NOMO-1 treated with DMSO at 0.1 percent for 48 hours (cell line): ENCODE data around the gene DNMBP.

Experiments used
- DNase-seq: peaks from one replicate; lab custom pipeline; 2025; ENCODE audit not compliant: unreplicated experiment; lab: John Stamatoyannopoulos, UW

Gene DNMBP, protein sequence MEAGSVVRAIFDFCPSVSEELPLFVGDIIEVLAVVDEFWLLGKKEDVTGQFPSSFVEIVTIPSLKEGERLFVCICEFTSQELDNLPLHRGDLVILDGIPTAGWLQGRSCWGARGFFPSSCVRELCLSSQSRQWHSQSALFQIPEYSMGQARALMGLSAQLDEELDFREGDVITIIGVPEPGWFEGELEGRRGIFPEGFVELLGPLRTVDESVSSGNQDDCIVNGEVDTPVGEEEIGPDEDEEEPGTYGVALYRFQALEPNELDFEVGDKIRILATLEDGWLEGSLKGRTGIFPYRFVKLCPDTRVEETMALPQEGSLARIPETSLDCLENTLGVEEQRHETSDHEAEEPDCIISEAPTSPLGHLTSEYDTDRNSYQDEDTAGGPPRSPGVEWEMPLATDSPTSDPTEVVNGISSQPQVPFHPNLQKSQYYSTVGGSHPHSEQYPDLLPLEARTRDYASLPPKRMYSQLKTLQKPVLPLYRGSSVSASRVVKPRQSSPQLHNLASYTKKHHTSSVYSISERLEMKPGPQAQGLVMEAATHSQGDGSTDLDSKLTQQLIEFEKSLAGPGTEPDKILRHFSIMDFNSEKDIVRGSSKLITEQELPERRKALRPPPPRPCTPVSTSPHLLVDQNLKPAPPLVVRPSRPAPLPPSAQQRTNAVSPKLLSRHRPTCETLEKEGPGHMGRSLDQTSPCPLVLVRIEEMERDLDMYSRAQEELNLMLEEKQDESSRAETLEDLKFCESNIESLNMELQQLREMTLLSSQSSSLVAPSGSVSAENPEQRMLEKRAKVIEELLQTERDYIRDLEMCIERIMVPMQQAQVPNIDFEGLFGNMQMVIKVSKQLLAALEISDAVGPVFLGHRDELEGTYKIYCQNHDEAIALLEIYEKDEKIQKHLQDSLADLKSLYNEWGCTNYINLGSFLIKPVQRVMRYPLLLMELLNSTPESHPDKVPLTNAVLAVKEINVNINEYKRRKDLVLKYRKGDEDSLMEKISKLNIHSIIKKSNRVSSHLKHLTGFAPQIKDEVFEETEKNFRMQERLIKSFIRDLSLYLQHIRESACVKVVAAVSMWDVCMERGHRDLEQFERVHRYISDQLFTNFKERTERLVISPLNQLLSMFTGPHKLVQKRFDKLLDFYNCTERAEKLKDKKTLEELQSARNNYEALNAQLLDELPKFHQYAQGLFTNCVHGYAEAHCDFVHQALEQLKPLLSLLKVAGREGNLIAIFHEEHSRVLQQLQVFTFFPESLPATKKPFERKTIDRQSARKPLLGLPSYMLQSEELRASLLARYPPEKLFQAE (N-terminal part only)

DNA sequence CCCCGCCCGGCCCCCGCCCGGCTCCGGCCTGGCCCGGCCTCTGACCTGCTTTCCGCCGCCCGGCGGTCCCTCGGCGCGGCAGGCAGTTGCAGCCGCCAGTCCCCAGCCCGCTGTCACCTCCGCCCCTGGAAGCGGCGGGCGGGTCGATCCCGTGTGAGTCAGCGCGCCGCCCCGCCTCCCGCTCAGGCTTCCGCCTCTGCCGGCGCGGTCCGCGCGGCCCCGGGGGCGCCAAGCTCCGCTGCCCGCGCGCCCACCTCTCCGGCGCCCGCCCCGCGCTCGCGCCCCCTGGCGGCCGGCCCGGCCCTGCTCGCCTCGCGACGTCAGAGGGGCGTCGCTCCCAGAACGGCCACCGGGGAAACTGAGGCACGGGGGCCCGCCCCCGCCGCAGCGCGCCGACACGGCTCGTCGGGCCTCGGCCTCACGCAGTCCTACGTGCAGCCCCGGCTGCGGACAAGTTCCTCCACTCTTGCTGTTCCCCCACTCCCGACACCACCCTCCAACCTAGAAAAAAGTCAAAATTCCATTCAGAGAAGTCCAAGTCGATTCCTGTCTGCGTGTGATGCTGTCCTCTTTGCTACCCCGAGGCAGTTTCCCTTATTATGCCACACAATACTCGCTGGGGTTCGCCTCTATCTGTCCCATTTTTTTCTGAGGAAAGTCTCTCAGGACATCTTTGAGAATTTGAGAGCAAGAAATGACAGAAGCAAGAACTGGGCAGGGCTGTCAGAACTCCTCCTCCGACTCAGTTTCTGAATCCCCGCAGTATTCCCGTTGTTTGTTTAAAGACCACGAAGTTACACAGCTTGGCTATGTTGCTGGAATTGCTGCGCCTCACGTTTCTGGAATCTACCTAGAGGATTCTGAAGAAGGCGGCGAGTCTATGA lies at the start of gene DNMBP:
Gene DNMBP (minus strand): TSS at position 155 of the 884 bp plus-strand sequence. CDS start 37,823 bp downstream, outside the sequence.
- DNase-seq = peak; percentile 79

DNA sequence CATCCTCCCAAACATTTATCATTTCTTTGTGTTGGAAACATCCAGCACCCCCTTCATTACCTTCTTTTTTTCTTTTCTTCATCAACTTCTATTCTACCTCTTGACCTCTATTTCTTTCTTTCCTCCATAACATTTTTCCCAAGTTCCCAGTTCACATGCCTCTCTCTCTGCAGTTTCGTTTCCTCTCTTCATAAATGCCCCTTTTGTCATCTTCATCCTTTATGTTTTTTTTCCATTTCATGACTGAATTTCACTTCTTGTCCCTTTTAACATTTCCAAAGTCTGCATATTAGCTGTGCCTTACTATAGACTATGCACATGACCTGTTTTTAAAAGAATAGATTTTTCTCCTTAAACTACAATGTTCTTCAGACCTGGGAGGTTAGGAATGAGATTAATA lies 48.2 kb upstream of the DNMBP start:
- no peak for DNase-seq

DNA sequence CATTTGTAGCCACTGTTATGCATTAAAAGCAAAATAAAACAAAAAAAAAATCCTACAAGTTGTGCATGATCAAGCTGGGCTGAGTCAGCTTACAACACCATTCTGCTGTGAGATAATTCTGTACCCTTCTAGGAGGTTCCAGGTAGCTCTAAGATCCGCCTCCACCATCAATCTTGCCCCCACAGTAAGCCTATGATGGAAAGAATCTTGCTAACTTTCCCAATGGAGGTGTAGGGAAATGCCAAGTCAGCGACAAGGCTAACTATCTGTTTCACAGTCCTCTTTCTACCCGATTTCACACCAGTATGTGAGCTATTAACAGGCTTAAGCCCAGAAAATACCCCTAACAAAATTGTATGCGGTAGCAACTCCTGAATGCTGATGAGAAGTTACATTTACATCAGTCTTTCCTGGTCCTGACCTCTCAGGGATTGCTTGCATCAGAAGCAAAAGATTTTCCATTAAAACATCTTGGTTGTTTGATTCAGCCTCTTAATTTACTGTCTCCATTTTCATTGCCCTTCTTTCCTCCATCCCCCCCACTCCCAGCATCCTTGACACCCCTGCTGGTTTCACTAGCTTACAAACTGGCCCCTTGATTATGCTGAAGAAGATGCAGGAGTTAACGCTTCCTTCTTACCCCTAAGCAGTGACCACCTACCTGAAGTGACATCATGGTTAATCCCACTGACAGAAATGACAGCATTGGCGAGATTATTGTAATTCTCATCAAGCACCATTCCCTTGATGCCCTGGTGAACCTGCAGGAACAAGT lies 44.1 kb upstream of the DNMBP start:
- no peak for DNase-seq

DNA sequence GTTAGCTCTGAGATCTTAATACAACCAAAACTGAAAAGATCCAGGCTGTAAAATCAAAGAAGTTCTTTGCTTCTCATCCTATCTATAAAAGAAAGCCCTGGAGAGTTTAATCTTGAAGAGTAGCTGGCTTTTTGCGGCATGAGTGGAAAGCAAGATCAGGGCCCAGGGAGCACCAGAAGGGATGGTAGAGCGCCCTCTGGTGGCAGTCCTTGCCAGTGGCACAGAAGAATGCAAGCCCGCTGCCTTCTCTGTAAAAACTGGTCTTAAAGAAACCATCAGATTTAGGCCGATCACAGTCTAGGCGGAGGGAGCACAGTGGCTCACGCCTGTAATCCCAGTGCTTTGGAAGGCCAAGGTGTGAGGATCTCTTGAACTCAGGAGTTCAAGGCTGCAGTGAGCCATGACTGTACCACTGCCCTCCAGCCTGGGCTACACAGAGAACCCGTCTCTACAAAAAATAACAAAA lies 36.3 kb upstream of the DNMBP start:
- peak; percentile 75 for DNase-seq

DNA sequence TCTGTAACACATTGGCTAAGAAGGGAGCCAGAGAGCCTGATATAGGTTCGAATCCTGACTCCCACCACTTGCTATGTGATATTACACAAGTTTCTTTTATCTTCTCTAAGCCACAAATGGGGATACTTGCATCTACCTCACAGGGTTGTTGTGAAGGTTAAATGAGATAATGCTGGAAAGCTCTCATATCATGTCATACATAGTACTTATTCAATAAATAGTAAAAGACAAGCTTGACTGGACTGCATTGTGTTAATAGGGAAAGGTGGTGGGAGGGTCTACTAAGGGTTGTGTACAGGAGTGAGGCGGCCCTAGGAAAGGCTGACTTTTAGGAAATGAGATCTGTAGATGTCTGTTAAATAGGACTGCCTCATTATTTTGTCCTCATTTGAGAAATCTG lies 35.8 kb upstream of the DNMBP start:
- DNase-seq = no peak

DNA sequence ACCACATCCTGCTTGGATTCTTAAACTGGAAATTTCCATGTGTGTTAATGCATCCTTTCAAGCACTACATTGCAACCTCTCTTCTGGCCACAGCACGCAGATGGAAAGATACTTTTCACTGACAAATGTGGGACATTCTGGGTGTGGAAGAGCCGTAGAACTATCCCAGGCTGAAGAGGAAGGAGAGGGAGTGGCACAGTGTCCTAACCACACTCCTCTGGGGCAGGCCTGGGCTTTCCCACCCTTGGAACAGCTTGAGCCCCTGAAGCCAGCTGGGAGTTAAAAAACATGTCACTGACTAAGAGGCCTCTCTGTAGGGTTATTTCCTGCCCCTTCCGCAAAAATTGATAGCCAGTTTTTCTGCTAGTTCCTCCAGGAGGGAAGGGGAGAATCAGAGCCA lies 34.0 kb upstream of the DNMBP start:
- DNase-seq = no peak

DNA sequence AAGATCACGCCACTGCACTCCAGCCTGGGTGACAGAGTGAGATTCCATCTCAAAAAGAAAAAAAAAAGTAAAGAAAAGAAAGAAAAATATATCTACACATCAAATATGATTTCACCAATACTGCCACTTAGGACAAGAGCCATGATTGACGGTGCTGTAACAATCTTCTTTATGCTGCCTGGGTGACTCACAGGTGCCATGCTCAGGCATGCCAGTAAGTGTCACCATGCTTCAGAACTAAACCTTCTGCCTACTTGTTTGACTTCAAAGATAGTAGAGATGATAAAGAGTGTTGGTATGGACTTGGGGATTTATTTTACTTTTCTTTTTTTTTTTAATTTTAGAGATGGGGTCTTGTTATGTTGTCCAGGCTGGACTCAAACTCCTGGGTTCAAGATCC lies 33.6 kb upstream of the DNMBP start:
- peak; percentile 28 for DNase-seq

DNA sequence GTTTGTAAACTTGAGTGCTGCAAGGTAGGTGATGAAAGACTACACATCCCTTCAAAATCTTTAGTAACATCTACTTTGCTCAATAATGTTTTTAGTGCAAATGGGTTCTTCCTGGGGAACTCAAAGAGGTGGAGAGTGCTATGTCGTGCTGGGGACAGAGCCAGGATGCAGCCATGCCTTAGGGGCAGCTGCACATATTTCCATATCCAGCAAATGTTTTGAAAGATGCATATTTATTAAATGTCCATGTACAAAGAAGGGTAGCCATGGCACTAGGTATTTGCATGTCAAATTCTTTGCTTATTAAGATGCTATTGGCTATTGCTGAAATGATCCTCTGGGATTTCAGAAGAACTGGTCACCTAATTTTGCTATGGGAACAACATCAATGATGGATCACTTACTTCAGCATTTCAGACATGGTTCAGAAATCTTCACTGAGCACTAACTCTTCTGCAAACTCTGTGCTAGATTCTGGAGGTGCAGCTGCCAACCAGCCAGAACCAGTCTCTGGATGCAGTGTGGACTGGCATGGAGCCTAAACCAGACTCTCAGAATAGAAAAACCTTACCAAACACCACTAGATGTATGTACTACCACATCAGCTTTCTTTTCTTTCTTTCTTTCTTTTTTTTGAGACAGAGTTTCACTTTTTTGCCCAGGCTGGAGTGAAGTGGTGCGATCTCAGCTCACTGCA lies 31.7 kb upstream of the DNMBP start:
- DNase-seq = no peak

DNA sequence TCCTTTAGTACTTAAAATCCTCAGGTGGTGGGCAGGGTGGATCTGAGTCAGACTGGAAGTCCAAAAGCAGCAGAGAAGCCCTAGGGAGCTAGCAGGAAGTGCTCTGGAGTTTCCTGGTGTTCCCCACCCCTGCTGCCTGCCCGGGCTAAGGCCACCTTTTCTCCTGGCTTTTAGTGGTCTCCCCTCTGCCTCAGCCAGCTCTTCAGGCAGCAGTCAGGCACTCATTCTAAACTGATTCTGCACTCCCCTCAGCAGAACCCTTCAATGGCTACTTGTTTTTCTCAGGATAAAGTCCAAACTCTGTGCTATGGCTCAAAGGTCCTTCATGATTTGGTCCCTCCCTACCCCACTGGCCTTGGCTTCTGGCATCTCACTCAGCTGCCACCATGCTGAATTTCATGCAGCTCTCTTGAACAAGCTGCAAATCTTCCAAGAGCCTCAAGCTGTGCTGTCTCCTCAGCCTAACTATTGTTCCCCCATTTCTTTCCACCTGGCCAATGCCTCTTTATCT lies 28.9 kb upstream of the DNMBP start:
- DNase-seq = no peak

DNA sequence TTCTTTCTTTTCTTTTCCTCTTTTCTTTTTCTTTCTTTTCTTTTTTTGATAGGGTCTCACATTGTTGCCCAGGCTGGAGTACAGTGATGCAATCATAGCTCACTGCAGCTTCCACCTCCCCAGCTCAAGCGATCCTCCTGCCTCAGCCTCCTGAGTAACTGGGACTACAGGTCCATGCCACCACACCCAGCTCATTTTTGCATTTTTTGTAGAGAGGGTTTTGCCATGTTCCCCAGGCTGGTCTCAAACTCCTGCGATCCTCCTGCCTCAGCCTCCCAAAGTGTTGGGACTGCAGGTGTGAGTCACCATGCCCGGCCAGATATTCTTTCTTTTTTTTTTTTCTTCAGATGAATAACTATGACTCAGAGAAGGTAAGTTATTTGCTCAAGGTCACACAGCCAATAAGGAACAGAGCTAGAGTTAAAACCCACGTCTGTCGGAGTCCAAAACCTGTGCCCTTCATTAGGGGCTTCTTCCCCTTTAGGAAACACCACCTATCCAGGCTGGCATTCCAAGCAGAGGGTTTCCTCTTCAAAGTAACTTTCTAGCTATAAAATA lies 28.1 kb upstream of the DNMBP start:
- no peak for DNase-seq

DNA sequence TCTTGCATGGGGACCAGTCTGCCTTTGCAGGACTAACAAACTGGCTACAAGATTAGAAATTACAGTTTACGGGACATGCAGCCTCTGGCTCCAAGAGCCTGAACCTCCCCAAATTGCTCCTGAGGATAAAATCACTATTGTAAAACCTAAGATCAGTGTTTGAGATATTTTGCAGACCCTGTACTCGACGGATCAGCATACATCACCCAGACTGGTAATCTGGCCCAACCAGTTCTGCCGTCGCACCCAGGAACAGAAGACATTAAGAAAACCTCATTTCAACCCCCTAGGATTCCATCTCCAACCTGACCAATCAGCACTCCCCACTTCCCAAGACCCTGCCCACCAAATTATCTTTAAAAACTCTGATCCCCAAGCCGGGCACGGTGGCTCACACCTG lies 27.1 kb upstream of the DNMBP start:
- DNase-seq = no peak

DNA sequence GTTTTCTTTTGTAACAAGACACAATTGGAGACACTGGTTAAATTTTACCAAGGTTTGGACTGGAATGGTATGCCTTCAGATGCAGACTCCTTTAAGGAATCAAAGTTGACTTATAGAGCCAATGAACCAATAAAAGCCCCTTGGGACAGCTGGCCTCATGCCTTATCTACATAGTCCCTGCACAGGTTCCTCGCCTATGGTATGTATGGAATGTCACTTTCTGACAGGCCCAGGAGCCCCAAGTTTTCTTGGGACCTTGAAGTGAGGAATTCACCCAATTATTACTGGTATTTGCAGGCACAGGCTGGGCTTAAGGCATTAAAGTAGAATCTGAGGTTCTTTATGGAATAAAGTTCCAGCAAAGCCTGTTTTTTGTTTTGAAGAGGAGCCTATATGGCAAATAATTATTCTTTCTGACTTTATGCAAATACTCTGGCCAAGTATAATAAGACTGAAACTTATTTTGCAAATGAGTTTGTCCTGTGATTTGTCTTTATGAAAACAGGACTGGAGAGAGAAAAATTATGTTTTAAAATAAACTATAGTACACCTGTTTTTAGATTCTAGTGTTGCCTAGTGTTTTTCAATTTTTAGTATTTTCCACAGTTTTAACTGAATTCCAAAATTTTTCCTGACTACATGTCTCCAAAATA lies 24.1 kb upstream of the DNMBP start:
- DNase-seq = no peak

DNA sequence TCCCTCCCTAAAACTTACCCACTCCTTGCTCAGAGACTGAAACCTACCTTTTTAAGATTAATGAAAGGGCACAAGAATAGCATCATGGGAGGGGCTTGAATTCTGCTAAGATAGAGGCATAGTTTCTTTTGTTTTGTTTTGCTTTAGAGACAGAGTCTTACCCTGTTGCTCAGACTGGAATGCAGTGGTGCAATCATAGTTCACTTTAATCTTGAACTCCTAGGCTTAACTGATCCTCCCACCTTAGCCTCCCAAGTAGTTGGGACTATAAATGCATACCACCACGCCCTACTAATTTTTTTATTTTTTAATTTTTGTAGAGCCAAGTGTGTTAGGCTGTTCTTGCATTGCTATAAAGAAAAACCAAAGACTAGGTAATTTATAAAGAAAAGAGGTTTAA lies 17.7 kb upstream of the DNMBP start:
- no peak for DNase-seq

DNA sequence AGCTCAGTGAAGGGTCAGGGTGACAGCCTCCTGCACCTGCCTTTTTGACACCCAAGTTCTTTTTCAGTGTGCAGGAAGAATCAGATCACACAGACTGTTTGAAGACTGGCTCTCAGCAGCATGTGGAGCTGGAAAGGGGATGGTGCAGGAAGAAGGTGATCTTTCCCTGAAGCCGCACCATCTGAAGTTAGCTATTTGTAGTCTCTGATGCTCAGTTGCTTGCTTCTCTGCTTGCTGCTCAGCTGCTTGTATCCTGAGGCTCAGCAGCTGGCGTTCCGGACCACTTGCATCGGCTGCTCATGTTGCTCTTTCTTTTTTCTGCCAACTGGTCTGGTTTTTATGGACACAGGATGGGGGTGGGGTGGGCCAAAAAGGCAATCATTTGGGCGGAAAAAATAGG lies 15.8 kb upstream of the DNMBP start:
- DNase-seq = no peak

DNA sequence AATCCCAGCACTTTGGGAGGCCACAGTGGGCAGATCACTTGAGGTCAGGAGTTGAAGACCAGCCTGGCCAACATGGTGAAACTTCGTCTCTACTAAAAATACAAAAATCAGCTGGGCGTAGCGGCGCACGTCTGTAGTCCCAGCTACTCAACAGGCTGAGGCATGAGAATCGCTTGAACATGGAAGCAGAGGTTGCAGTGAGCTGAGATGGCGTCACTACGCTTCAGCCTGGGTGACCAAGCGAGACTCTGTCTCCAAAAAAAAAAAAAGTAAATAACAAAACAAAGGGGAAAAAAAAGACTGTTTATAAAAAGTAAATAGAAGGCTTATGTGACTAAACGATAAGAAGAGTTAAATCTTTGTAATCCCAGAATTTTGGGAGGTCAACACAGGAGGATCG lies 15.0 kb upstream of the DNMBP start:
- DNase-seq = no peak

DNA sequence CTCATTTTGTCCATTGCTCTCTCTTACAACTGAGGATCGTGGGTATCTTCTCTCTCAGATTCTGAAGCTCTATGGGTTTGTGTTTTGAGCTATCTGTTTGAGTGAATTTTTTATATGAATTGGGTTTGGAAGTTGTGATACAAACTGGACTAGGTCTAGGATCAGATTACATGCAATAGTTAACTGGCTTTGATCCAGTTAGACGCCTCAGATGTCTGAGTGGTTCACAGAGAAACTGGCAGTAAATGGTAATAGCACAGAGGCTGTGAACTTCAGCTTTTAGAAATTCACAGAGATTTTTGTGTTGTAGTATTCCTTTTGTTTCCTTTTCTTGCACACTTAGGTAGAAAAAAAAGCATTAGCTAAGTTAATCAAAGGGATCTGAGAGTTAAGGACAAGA lies 12.7 kb upstream of the DNMBP start:
- DNase-seq = no peak

DNA sequence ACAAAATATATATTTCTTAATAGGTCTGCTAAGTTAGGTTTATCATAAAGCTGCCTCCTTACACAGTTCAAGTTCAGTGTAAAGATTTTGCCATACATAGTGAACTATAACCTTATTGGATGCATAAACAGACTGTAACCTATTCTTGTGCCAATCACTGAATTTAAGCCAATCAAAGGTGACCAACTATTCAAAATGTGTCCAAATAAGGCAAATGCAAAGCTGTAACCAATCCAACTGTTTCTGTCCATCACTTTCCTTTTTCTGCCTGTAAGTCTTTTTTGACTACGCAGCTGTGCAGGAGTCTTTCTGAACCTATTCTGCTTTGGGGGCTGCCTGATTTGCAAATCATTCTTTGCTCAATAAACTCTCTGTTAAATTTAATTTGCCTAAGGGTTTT lies 11.6 kb upstream of the DNMBP start:
- no peak for DNase-seq

DNA sequence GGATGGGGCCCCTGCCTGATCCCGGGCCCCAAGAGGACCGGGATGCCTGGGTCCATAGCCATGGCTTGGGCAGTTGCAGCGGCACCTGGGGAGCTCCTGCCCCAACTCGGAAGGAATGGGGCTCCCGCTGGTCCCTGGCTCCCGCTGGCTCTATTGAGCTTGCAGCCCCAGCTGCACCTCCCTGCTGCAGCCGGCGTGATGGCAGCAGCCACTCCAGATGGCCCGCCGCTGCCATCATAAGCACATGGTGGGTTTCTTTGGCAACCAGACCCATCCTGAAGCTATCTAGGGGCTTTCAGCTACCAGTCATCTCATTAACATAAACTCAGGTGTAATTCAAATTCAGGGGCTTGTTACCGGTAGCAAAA lies 11.1 kb upstream of the DNMBP start:
- no peak for DNase-seq
